Cardiac ventricle fibroblast (primary cell): ENCODE results near the gene PACS1. TPM values are rescaled to one million over a fixed set of nuclear protein-coding genes. Genes with fewer than 3 reads are reported as not detected.

Source experiments
- total RNA-seq: library from RNA; depleted of rRNA; stranded (reverse); fragments of >200 nt; gene quantifications from 2 replicates; pipeline ENCODE4 v1.2.3, GENCODE V29; 2015

Gene PACS1
- 45.5 and 51.7 TPM in 2 replicates for total RNA-seq

GRCh38 chr11:66069715-66070603, at the start of gene PACS1:
Gene PACS1, plus strand, starts transcription at chr11:66070272. Its CDS starts 215 bp downstream, at chr11:66070487.

GRCh38 chr11:66026017-66026529, 44.0 kb upstream of the PACS1 start, which contains the start of gene CATSPER1:
Gene CATSPER1, minus strand, starts transcription at chr11:66026479. Its CDS starts 100 bp downstream, at chr11:66026379.

GRCh38 chr11:66048547-66049323, 21.3 kb upstream of the PACS1 start, which contains the start of gene GAL3ST3:
Gene GAL3ST3, minus strand, starts transcription at chr11:66049161. Its CDS starts 3,746 bp downstream, at chr11:66045415.

GRCh38 chr11:66051766-66052663, 18.1 kb upstream of the PACS1 start, which contains the start of gene SF3B2:
Gene SF3B2, plus strand, starts transcription at chr11:66052364. Its CDS starts 21 bp downstream, at chr11:66052385.

GRCh38 chr11:66268244-66268951, 198.3 kb downstream of the PACS1 start, which contains the start of gene RAB1B:
Gene RAB1B, plus strand, starts transcription at chr11:66268639. Its CDS starts 41 bp downstream, at chr11:66268680.

DNA sequence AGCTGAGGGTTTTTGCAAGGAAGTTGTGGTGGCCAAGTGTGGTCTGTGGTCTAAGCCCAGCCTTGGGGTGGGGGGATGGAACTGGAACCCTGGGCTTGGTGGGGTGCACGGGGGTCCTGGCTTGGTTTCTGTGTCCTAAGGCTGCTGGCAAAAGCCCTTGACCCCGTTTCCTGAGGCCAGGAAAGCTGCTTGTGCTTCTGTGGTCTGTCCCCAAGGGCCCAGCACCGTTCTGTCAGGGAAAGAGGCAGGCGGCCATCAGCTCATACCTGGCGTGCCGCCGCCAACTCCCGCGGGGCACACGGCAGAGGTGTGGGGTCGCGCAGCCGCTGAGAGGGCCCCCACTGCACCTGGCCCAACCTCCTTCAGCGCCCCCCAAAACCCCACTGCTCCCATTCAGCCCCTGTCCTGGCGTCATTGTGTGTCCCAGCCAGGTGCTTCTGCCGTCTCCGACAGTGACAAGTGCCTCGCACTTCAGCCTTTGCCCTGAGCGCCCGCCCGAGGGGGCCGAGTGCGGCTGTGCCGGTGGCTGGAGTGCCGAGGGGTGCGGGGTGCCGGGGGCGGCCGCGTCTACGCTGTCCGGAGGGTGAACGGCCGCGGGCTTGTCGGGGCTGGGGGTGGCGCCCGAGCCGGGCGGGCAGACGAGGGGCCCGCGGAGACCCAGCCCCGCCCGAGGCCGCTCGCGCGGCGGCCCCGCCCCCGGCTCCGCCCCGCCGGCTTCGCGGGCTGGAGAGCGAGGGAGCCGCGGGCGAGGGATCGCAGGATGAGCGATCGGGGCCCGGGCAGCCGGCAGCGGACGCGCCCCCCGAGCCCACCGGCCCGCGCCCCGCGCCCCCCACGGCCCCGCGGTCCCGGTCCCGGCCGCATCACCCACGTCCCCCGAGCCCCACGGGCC, 207.6 kb downstream of the PACS1 start, which contains the start of gene CNIH2:
Gene CNIH2 (plus strand): TSS at position 705 of the 892 bp plus-strand sequence. CDS start 282 bp downstream, outside the sequence.

GRCh38 chr11:66288671-66289547, 218.8 kb downstream of the PACS1 start, which contains the start of gene YIF1A:
Gene YIF1A, minus strand, starts transcription at chr11:66289143. Its CDS starts 158 bp downstream, at chr11:66288985.

DNA sequence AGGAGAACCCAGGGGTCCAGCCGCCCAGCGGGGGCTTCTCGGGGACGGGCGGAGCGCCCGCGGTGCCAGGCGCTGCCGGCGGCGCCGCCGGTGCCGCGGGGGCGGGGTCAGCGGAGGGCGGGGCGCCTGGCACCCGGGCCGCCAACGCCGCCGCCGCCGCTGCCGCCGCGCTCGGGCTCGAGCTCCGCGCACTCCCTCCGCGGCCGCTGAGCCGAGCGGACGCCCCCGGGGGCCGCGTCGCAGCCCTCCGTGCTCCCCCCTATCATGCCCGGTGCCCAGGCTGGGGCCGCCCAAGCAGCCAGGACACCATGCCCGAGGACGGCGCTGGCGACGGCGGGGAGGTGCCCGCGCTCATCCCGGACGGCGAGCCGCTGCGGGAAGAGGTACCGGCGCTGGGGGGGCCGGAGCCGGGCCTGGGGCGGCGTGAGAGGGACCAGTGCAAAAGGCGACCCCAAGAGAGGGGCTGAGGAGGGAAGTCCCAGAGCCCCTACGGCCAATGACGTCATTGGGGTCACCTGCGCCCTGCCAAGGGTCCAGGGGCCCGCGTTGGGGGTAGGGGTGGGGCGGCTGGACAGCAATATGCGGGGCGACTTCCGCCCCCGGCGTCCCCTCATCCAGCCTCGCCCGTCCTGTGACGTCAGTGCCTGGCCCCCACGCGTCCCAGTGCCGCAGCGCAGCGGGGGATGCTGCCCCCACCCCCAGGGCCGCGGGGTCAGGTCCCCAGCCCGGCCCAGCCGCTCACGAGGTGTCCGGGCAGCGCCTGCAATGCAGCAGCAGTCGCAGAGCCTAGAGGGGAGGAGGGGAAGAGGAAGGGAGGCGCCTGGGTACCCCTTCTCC, 221.9 kb downstream of the PACS1 start, which contains the start of gene TMEM151A:
Gene TMEM151A (plus strand): TSS at position 189 of the 837 bp plus-strand sequence. CDS start 120 bp downstream, at position 309.

Other genes starting within 250 kb of the PACS1 start
- gene SNX32, start 236.3 kb upstream of the PACS1 start, total RNA-seq = 3.4 and 3.9 TPM in 2 replicates
- 687 and 730 TPM in 2 replicates for gene CFL1, start 212.1 kb upstream of the PACS1 start, total RNA-seq
- 16.9 and 27.2 TPM in 2 replicates for gene MUS81, start 209.8 kb upstream of the PACS1 start, total RNA-seq
- gene EFEMP2, start 197.5 kb upstream of the PACS1 start, total RNA-seq = 164 and 229 TPM in 2 replicates
- 2.4 TPM in 1 of 2 replicates, not detected in the other for gene CTSW, start 190.4 kb upstream of the PACS1 start, total RNA-seq
- 104 and 109 TPM in 2 replicates for gene FIBP, start 181.8 kb upstream of the PACS1 start, total RNA-seq
- 122 and 131 TPM in 2 replicates for gene CCDC85B, start 179.6 kb upstream of the PACS1 start, total RNA-seq
- 19.4 and 22.3 TPM in 2 replicates for gene FOSL1, start 169.9 kb upstream of the PACS1 start, total RNA-seq
- 22.6 and 30.1 TPM in 2 replicates for gene C11orf68, start 151.2 kb upstream of the PACS1 start, total RNA-seq
- gene DRAP1, start 150.8 kb upstream of the PACS1 start, total RNA-seq = 145 and 147 TPM in 2 replicates
- gene TSGA10IP, start 124.8 kb upstream of the PACS1 start, total RNA-seq = not detected in 2 replicates
- 47.9 and 101 TPM in 2 replicates for gene SART1, start 108.5 kb upstream of the PACS1 start, total RNA-seq
- gene EIF1AD, start 68.1 kb upstream of the PACS1 start, total RNA-seq = 20.5 and 21.6 TPM in 2 replicates
- gene BANF1, start 67.8 kb upstream of the PACS1 start, total RNA-seq = 56.4 and 64.6 TPM in 2 replicates
- gene CST6, start 58.3 kb upstream of the PACS1 start, total RNA-seq = 0.20 and 0.87 TPM in 2 replicates
- not detected in 2 replicates for gene CATSPER1, start 43.8 kb upstream of the PACS1 start, total RNA-seq
- gene GAL3ST3, start 21.1 kb upstream of the PACS1 start, total RNA-seq = not detected in 2 replicates
- 109 and 119 TPM in 2 replicates for gene SF3B2, start 17.9 kb upstream of the PACS1 start, total RNA-seq
- 12.5 and 15.1 TPM in 2 replicates for gene KLC2, start 187.4 kb downstream of the PACS1 start, total RNA-seq
- gene RAB1B, start 198.4 kb downstream of the PACS1 start, total RNA-seq = 93.4 and 96.5 TPM in 2 replicates
- gene CNIH2, start 207.9 kb downstream of the PACS1 start, total RNA-seq = 0.34 TPM in 1 of 2 replicates, not detected in the other
- gene YIF1A, start 218.9 kb downstream of the PACS1 start, total RNA-seq = 98.8 and 111 TPM in 2 replicates
- not detected in 2 replicates for gene TMEM151A, start 221.6 kb downstream of the PACS1 start, total RNA-seq
- 258 and 278 TPM in 2 replicates for gene CD248, start 246.8 kb downstream of the PACS1 start, total RNA-seq